ENCODE results near the gene TBC1D32.
A peak's percentile ranks its signal among the peaks of the same experiment; 100 is the strongest.
"Not testable (repeated sequence)": the region's sequence is repeated elsewhere in the genome, so short reads cannot be mapped to it uniquely, and the experiment has no call there.

Gene TBC1D32

GRCh38 chr6:121222656-121223055 is 111.6 kb downstream of the TBC1D32 start:
- FAIRE-seq: no peak

GRCh38 chr6:121216928-121217327 is 117.4 kb downstream of the TBC1D32 start:
- DNase-seq (ENCODE audit: low spot score) (no peak), FAIRE-seq (no peak)

More at GRCh38 chr6:121222656-121223055, 111.6 kb downstream of the TBC1D32 start:
- DNase-seq (ENCODE audit: low spot score): peak; percentile 4

GRCh38 chr6:121213341-121213740 is 120.9 kb downstream of the TBC1D32 start:
- DNase-seq (ENCODE audit: low spot score); FAIRE-seq: not testable (repeated sequence)

GRCh38 chr6:121210943-121211342 is 123.3 kb downstream of the TBC1D32 start:
- FAIRE-seq (no peak), DNase-seq (ENCODE audit: low spot score) (no peak)

- no peak for FAIRE-seq
Measured at GRCh38 chr6:121205569-121205968, 128.7 kb downstream of the TBC1D32 start.

GRCh38 chr6:121201105-121201504 is 133.2 kb downstream of the TBC1D32 start:
- no peak for FAIRE-seq
- no peak for DNase-seq (ENCODE audit: low spot score)

More at GRCh38 chr6:121205569-121205968, 128.7 kb downstream of the TBC1D32 start:
- no peak for DNase-seq (ENCODE audit: low spot score)

GRCh38 chr6:121196042-121196441 is 138.2 kb downstream of the TBC1D32 start:
- FAIRE-seq; DNase-seq (ENCODE audit: low spot score): not testable (repeated sequence)

GRCh38 chr6:121190122-121190521 is 144.2 kb downstream of the TBC1D32 start:
- DNase-seq (ENCODE audit: low spot score): no peak
- no peak for FAIRE-seq

- FAIRE-seq: no peak
- DNase-seq (ENCODE audit: low spot score): no peak
Measured at GRCh38 chr6:121188356-121188755, 145.9 kb downstream of the TBC1D32 start.

- FAIRE-seq: no peak
- no peak for DNase-seq (ENCODE audit: low spot score)
Measured at GRCh38 chr6:121187833-121188200, 146.5 kb downstream of the TBC1D32 start.

- DNase-seq (ENCODE audit: low spot score) (no peak), FAIRE-seq (no peak)
Measured at GRCh38 chr6:121187200-121187832, 147.0 kb downstream of the TBC1D32 start.

GRCh38 chr6:121183742-121184141 is 150.5 kb downstream of the TBC1D32 start:
- FAIRE-seq: no peak
- no peak for DNase-seq (ENCODE audit: low spot score)

GRCh38 chr6:121175827-121176226 is 158.5 kb downstream of the TBC1D32 start:
- DNase-seq (ENCODE audit: low spot score): no peak
- no peak for FAIRE-seq

- DNase-seq (ENCODE audit: low spot score); FAIRE-seq: not testable (repeated sequence)
Measured at GRCh38 chr6:121172451-121172850, 161.8 kb downstream of the TBC1D32 start.

- DNase-seq (ENCODE audit: low spot score) (no peak), FAIRE-seq (no peak)
Measured at GRCh38 chr6:121171879-121172278, 162.4 kb downstream of the TBC1D32 start.

GRCh38 chr6:121161886-121162285 is 172.4 kb downstream of the TBC1D32 start:
- FAIRE-seq: no peak
- no peak for DNase-seq (ENCODE audit: low spot score)

- no peak for FAIRE-seq
- no peak for DNase-seq (ENCODE audit: low spot score)
Measured at GRCh38 chr6:121160276-121160675, 174.0 kb downstream of the TBC1D32 start.

- FAIRE-seq (no peak), DNase-seq (ENCODE audit: low spot score) (no peak)
Measured at GRCh38 chr6:121158891-121159290, 175.4 kb downstream of the TBC1D32 start.

GRCh38 chr6:121158438-121158837 is 175.8 kb downstream of the TBC1D32 start:
- no peak for DNase-seq (ENCODE audit: low spot score)

GRCh38 chr6:121157906-121158305 is 176.4 kb downstream of the TBC1D32 start:
- DNase-seq (ENCODE audit: low spot score) (no peak), FAIRE-seq (no peak)

More at GRCh38 chr6:121158438-121158837, 175.8 kb downstream of the TBC1D32 start:
- FAIRE-seq: no peak

- FAIRE-seq: no peak
- DNase-seq (ENCODE audit: low spot score): no peak
Measured at GRCh38 chr6:121143476-121143875, 190.8 kb downstream of the TBC1D32 start.

GRCh38 chr6:121142093-121142492 is 192.2 kb downstream of the TBC1D32 start:
- DNase-seq (ENCODE audit: low spot score) (peak; percentile 2), FAIRE-seq (no peak)

GRCh38 chr6:121135425-121135824 is 198.9 kb downstream of the TBC1D32 start:
- DNase-seq (ENCODE audit: low spot score) (no peak), FAIRE-seq (no peak)
